ENCODE measurements around the gene WWOX. TPM values are rescaled to one million over a fixed set of nuclear protein-coding genes. Genes with fewer than 3 reads are reported as not detected.

WWOX gene
- polyA plus RNA-seq, 2 of the 4 experiments (the other 2 are of a cell fraction): 16.0 to 17.2 TPM

DNA sequence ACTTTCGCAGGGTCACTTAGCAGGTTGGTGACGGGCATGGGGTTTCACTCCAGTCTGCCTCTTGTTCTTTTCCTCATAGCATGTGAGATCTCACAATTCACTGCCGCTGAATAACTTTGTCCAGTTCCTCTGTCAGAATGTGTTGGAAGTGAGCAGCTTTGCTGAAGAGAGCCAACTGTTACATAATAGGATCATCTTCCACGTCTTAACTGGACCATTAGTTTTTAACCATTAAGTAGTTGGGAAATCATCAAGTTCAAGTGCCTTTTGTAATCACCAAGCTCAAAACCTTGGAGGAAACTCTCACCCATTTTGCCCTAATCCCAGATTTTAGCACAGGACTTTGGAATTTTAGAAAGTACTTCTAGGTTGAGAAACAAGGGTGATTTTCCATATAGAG, 290.6 kb downstream of the WWOX start:
- 89% methylated on average over 4 of the region's 4 CpGs for WGBS (ENCODE audit: missing lambda C conversion rate)
- FAIRE-seq (no peak), ATAC-seq (no peak), DNase-seq (ENCODE audit: low read depth in 1 of 2, low spot score in 1 of 2) (no peak)
- Histone ChIP-seq H3K4me1 (no peaks in the 10 kb centered on the region), H3K4me2 (no peak overlapping the region), H3K9me3 (peaks cover 7% of the 10 kb centered on the region; the same call in 2 of the 3 replicates), H3K27ac (no peak overlapping the region), H3K4me3 (no peak overlapping the region)
- POLR2A ChIA-PET: no interaction called here
- no peak for TF ChIP-seq POLR2AphosphoS2 (conservative IDR thresholded peaks at IDR 0.05; ENCODE audit: low read length)
- no peak for TF ChIP-seq TP53 (CRISPR knock-in tag; IDR thresholded peaks at IDR 0.05)
- TF ChIP-seq ZFP36 (IDR thresholded peaks at IDR 0.05; ENCODE audit: borderline replicate concordance, partially characterized antibody): no peak
- TF ChIP-seq, protein P1, sequence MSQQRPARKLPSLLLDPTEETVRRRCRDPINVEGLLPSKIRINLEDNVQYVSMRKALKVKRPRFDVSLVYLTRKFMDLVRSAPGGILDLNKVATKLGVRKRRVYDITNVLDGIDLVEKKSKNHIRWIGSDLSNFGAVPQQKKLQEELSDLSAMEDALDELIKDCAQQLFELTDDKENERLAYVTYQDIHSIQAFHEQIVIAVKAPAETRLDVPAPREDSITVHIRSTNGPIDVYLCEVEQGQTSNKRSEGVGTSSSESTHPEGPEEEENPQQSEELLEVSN (IDR thresholded peaks at IDR 0.05; ENCODE audit: borderline replicate concordance, low read depth): no peak
- no peak for TF ChIP-seq EHMT2 (IDR thresholded peaks at IDR 0.05; ENCODE audit: low read depth)
- no peak for TF ChIP-seq POLR2A (IDR thresholded peaks at IDR 0.05; ENCODE audit: low read length)
- TF ChIP-seq SREBF2 (IDR thresholded peaks at IDR 0.05): no peak
- no peak for TF ChIP-seq NR3C1 (IDR thresholded peaks at IDR 0.05)
- TF ChIP-seq TFCP2L1 (CRISPR knock-in tag; IDR thresholded peaks at IDR 0.05): no peak
- TF ChIP-seq, protein P2, sequence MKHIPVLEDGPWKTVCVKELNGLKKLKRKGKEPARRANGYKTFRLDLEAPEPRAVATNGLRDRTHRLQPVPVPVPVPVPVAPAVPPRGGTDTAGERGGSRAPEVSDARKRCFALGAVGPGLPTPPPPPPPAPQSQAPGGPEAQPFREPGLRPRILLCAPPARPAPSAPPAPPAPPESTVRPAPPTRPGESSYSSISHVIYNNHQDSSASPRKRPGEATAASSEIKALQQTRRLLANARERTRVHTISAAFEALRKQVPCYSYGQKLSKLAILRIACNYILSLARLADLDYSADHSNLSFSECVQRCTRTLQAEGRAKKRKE (CRISPR knock-in tag; IDR thresholded peaks at IDR 0.05; ENCODE audit: low read depth): no peak
- TF ChIP-seq CHD2 (IDR thresholded peaks at IDR 0.05; ENCODE audit: low read length, partially characterized antibody): no peak
- TF ChIP-seq ZC3H11A (IDR thresholded peaks at IDR 0.05): no peak
- TF ChIP-seq MAZ (IDR thresholded peaks at IDR 0.05; ENCODE audit: borderline replicate concordance, low read depth, low read length): no peak
- CTCF ChIA-PET: no interaction called here

DNA sequence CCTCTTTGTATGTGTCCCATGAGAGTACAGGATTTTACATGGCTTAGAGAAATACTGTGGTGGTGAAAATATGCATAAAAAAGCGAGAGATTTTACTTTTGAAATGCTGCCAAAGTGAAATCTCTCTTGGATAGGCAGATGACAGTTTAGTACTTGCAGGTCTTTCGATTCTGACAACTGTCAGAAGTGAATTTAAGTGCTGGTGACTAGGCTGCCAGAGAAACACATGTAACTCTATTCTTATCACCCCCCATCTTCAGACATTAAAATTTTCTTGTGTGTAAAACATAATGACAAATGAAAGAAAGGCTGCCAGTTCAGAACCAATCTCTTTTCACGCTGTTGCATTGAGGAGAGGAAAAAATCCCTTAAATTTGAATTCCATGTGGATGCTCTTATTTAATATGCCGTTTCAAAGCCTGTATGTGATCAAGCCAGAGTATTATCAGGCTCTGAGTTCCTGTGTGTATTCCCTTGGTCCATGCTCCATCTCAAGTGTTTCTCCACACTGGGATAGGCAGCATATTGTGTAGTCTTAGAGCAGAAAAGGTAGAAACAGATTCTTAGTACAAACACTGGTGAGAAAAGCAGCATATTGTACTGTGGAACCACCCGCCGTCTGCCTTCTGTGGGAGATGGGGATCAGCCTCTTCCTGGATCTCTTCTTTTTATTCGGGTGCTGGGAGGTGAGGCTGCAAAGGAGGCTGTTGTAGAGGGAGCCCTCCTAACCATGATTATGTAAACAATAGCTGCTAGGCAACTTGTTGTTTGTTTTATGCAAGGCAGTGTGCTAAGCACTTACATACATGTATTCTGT, 291.3 kb downstream of the WWOX start:
- DNase-seq (ENCODE audit: low read depth in 1 of 2, low spot score in 1 of 2): no peak

More for the DNA sequence above, 291.3 kb downstream of the WWOX start:
- FAIRE-seq: no peak
- H3K4me3 ChIP-seq: no peak overlapping the region
- POLR2A ChIA-PET: no interaction called here
- TF ChIP-seq, protein P1 (IDR thresholded peaks at IDR 0.05; ENCODE audit: borderline replicate concordance, low read depth): no peak
- TF ChIP-seq MAFK (IDR thresholded peaks at IDR 0.05; ENCODE audit: partially characterized antibody) (no peak), POLR2AphosphoS2 (conservative IDR thresholded peaks at IDR 0.05; ENCODE audit: low read length) (no peak), JUN (IDR thresholded peaks at IDR 0.05) (no peak), TP53 (CRISPR knock-in tag; IDR thresholded peaks at IDR 0.05) (no peak), RFX5 (IDR thresholded peaks at IDR 0.05) (no peak), RNF2 (IDR thresholded peaks at IDR 0.05; ENCODE audit: borderline replicate concordance, low read depth) (no peak), ESRRA (IDR thresholded peaks at IDR 0.05; ENCODE audit: borderline replicate concordance, low read length) (no peak), EHMT2 (IDR thresholded peaks at IDR 0.05; ENCODE audit: low read depth) (no peak), EP300 (IDR thresholded peaks at IDR 0.05) (no peak), HOXA7 (CRISPR knock-in tag; IDR thresholded peaks at IDR 0.05) (no peak), CBX2 (IDR thresholded peaks at IDR 0.05; ENCODE audit: borderline replicate concordance, low read depth) (no peak), JUNB (IDR thresholded peaks at IDR 0.05) (no peak), SMC3 (IDR thresholded peaks at IDR 0.05) (no peak), ZC3H11A (IDR thresholded peaks at IDR 0.05) (no peak), RARB (CRISPR knock-in tag; IDR thresholded peaks at IDR 0.05) (no peak), PHF8 (IDR thresholded peaks at IDR 0.05; ENCODE audit: borderline replicate concordance, low read depth) (no peak)
- TF ChIP-seq, protein P3, sequence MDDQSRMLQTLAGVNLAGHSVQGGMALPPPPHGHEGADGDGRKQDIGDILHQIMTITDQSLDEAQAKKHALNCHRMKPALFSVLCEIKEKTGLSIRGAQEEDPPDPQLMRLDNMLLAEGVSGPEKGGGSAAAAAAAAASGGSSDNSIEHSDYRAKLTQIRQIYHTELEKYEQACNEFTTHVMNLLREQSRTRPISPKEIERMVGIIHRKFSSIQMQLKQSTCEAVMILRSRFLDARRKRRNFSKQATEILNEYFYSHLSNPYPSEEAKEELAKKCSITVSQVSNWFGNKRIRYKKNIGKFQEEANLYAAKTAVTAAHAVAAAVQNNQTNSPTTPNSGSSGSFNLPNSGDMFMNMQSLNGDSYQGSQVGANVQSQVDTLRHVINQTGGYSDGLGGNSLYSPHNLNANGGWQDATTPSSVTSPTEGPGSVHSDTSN (IDR thresholded peaks at IDR 0.05): no peak
- TF ChIP-seq, protein P4, sequence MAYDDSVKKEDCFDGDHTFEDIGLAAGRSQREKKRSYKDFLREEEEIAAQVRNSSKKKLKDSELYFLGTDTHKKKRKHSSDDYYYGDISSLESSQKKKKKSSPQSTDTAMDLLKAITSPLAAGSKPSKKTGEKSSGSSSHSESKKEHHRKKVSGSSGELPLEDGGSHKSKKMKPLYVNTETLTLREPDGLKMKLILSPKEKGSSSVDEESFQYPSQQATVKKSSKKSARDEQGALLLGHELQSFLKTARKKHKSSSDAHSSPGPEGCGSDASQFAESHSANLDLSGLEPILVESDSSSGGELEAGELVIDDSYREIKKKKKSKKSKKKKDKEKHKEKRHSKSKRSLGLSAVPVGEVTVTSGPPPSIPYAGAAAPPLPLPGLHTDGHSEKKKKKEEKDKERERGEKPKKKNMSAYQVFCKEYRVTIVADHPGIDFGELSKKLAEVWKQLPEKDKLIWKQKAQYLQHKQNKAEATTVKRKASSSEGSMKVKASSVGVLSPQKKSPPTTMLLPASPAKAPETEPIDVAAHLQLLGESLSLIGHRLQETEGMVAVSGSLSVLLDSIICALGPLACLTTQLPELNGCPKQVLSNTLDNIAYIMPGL (CRISPR knock-in tag; IDR thresholded peaks at IDR 0.05; ENCODE audit: borderline replicate concordance): no peak
- CTCF ChIA-PET: no interaction called here
- no peak for ATAC-seq
- no peak overlapping the region for H3K4me2 ChIP-seq
- H3K9me3 ChIP-seq: peaks cover 7% of the 10 kb centered on the region; the same call in 2 of the 3 replicates
- H3K4me1 ChIP-seq: no peaks in the 10 kb centered on the region
- 62% methylated on average over 7 of the region's 7 CpGs for WGBS (ENCODE audit: missing lambda C conversion rate)
- no peak overlapping the region for H3K27ac ChIP-seq
